A673 (cell line): ENCODE results near the gene NRF1. TPM values are rescaled to one million over a fixed set of nuclear protein-coding genes. Genes with fewer than 3 reads are reported as not detected.

Source experiments
- BruUV-seq: library from RNA; stranded (reverse); fragments of 400-500 nt; replicated peaks from 2 replicates; lab custom pipeline; 2021; lab: Mats Ljungman, UMichigan
- CTCF ChIA-PET: fragments of 300-600 bp; sonication (Branson Sonifier 250); formaldehyde crosslinking; loops from one replicate; lab custom pipeline; 2022; ENCODE audit warnings: antibody characterized with exemption; lab: Charles Lee
- POLR2A ChIA-PET: fragments of 300-600 bp; sonication (Branson Sonifier 250); formaldehyde crosslinking; loops from one replicate; lab custom pipeline; 2022; ENCODE audit warnings: antibody characterized with exemption; ENCODE audit not compliant: low non-redundant PET; lab: Charles Lee
- DNase-seq: peaks from one replicate; pipeline ENCODE4 v3.0.0-alpha.2; 2015; ENCODE audit warnings: low spot score
- H3K27ac ChIP-seq: fragments of 200-600 bp; sonication (generic); 2 replicates; pipeline ENCODE4 v1.5.1; 2016; ENCODE audit warnings: mixed run types, low read depth, mild to moderate bottlenecking, mixed read lengths, antibody characterized with exemption, low read length; ENCODE audit not compliant: poor library complexity, severe bottlenecking
- H3K27me3 ChIP-seq: fragments of 200-600 bp; sonication (generic); replicated peaks from 2 replicates; pipeline ENCODE4 v1.6.1; 2017; ENCODE audit warnings: mixed run types, low read depth, mild to moderate bottlenecking, mixed read lengths, antibody characterized with exemption, low read length; ENCODE audit not compliant: insufficient read depth, poor library complexity
- H3K36me3 ChIP-seq: fragments of 200-600 bp; sonication (generic); 2 replicates; pipeline ENCODE4 v1.6.1; 2016; ENCODE audit warnings: mixed run types, mild to moderate bottlenecking, mixed read lengths, antibody characterized with exemption, low read length; ENCODE audit not compliant: insufficient read depth, poor library complexity, severe bottlenecking
- H3K4me1 ChIP-seq: fragments of 200-600 bp; sonication (generic); 2 replicates; pipeline ENCODE4 v1.6.1; 2017; ENCODE audit warnings: mixed run types, mild to moderate bottlenecking, mixed read lengths, antibody characterized with exemption, low read length; ENCODE audit not compliant: insufficient read depth, poor library complexity, severe bottlenecking
- H3K4me3 ChIP-seq: fragments of 200-600 bp; sonication (generic); 2 replicates; pipeline ENCODE4 v1.5.1; 2016; ENCODE audit warnings: low read depth, mixed run types, mild to moderate bottlenecking, mixed read lengths, low read length; ENCODE audit not compliant: poor library complexity, severe bottlenecking
- H3K9me3 ChIP-seq: fragments of 200-600 bp; sonication (generic); 2 replicates; pipeline ENCODE4 v1.6.1; 2016; ENCODE audit warnings: mixed run types, low read depth, mild to moderate bottlenecking, mixed read lengths, antibody characterized with exemption, low read length; ENCODE audit not compliant: poor library complexity, severe bottlenecking
- CTCF ChIP-seq: fragments of 300-800, 200-600 bp; sonication (generic); conservative IDR thresholded peaks from 2 replicates; pipeline ENCODE4 v1.5.1; 2017; ENCODE audit warnings: low read depth, mild to moderate bottlenecking, antibody characterized with exemption, low read length, moderate library complexity, mixed read lengths
- EZH2 ChIP-seq: fragments of 200-600 bp; sonication (generic); IDR thresholded peaks from 2 replicates; pipeline ENCODE4 v1.6.1; 2017; ENCODE audit warnings: borderline replicate concordance, low read depth, mild to moderate bottlenecking, mixed read lengths, antibody characterized with exemption, low read length; ENCODE audit not compliant: poor library complexity, severe bottlenecking
- intact Hi-C: fragments of 100-400 bp; cut with micrococcal nuclease; formaldehyde crosslinking; loops from one replicate; pipeline ENCODE4 v1.10.0; 2022; ENCODE audit not compliant: unreplicated experiment
- total RNA-seq: library from RNA; stranded (reverse); gene quantifications from 2 replicates; pipeline ENCODE4 v1.2.3, GENCODE V29; 2021

NRF1 gene
- total RNA-seq, 1 experiment from 2014 or later, result 30.2 TPM

- no peak for DNase-seq
- Histone ChIP-seq H3K27ac (no peak overlapping the region), H3K9me3 (no peaks in the 10 kb centered on the region), H3K4me3 (no peak overlapping the region), H3K27me3 (no peaks in the 10 kb centered on the region), H3K4me1 (peaks cover 21% of the 10 kb centered on the region), H3K36me3 (no peaks in the 10 kb centered on the region)
- intact Hi-C loops, result loop anchor here (1.0 to 10.0 kb wide), 3 partner anchors 169 to 425 kb away; no protein-coding TSS in a partner anchor
- no TSS peak for BruUV-seq
- TF ChIP-seq EZH2, result no peak
- TF ChIP-seq CTCF, result no peak
- CTCF ChIA-PET, result interaction anchor here (0.5 to 1.2 kb wide), 5 partner anchors 10 to 601 kb away, joined by 3 to 5 read pairs (median 3); no protein-coding TSS in a partner anchor
- POLR2A ChIA-PET, result no interaction called here
Measured at GRCh38 chr7:129643550-129644170, 32.1 kb downstream of the NRF1 start.

GRCh38 chr7:129644634-129645230 lies 33.2 kb downstream of the NRF1 start:
- Histone ChIP-seq H3K27me3 (no peaks in the 10 kb centered on the region), H3K36me3 (no peaks in the 10 kb centered on the region), H3K4me1 (peaks cover 32% of the 10 kb centered on the region), H3K27ac (no peak overlapping the region), H3K4me3 (no peak overlapping the region), H3K9me3 (no peaks in the 10 kb centered on the region)
- intact Hi-C loops, result loop anchor here (1.0 to 10.0 kb wide), 3 partner anchors 170 to 426 kb away; no protein-coding TSS in a partner anchor
- peak; percentile 77 for DNase-seq
- BruUV-seq, result no TSS peak
- no peak for TF ChIP-seq EZH2
- TF ChIP-seq CTCF, result peak; percentile 61
- ChIA-PET CTCF (interaction anchor here (0.7 to 1.2 kb wide), 3 partner anchors 11 to 473 kb away, joined by 3 to 4 read pairs (median 3); no protein-coding TSS in a partner anchor), POLR2A (no interaction called here)

GRCh38 chr7:129646369-129647021 lies 35.0 kb downstream of the NRF1 start:
- peak; percentile 22 for DNase-seq
- intact Hi-C loops, result loop anchor here (10.0 kb wide), 1 partner anchor 172 kb away; no protein-coding TSS in a partner anchor
- TF ChIP-seq CTCF (no peak), EZH2 (no peak)
- H3K4me3 ChIP-seq, result no peak overlapping the region
- ChIA-PET POLR2A (no interaction called here), CTCF (interaction anchor here (0.6 to 0.7 kb wide), 4 partner anchors 11 to 361 kb away, joined by 3 read pairs; no protein-coding TSS in a partner anchor)
- H3K27me3 ChIP-seq, result no peaks in the 10 kb centered on the region
- H3K4me1 ChIP-seq, result peaks cover 34% of the 10 kb centered on the region
- no TSS peak for BruUV-seq
- no peaks in the 10 kb centered on the region for H3K9me3 ChIP-seq
- no peaks in the 10 kb centered on the region for H3K36me3 ChIP-seq
- no peak overlapping the region for H3K27ac ChIP-seq
